ENCODE measurements around the gene GPC5.

DNA sequence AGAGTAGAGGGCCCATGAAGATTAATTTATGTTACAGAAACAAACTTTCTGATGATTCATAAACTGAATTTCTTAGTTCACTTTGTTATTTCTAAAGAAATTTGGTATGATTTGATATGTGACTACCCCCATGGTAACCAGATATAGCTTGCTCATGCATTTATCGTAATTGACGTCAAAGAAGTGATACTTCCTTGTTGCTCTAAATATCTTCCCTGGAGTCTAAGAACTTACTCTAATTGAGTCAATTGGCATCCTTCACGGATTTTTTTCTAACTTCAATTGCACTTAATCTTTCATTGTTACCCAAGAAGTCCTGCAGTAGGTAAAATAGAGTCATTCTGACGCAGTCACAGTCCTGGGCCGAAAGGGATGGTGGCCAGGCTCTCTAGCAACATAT is 240.9 kb downstream of the GPC5 start:
- TF ChIP-seq CTCF (IDR thresholded peaks at IDR 0.05 in 8 of 11, conservative IDR thresholded peaks at IDR 0.05 in 3 of 11) = no peak
- no peak for TF ChIP-seq POLR2AphosphoS5 (IDR thresholded peaks at IDR 0.05)

Data from spleen (tissue), 7 donors.